ENCODE data around the gene TEDC1. TPM values are rescaled to one million over a fixed set of nuclear protein-coding genes. Genes with fewer than 3 reads are reported as not detected.

The TEDC1 gene
- total RNA-seq, 2 experiments from 2014 or later = 45.5 to 46.9 TPM

DNA sequence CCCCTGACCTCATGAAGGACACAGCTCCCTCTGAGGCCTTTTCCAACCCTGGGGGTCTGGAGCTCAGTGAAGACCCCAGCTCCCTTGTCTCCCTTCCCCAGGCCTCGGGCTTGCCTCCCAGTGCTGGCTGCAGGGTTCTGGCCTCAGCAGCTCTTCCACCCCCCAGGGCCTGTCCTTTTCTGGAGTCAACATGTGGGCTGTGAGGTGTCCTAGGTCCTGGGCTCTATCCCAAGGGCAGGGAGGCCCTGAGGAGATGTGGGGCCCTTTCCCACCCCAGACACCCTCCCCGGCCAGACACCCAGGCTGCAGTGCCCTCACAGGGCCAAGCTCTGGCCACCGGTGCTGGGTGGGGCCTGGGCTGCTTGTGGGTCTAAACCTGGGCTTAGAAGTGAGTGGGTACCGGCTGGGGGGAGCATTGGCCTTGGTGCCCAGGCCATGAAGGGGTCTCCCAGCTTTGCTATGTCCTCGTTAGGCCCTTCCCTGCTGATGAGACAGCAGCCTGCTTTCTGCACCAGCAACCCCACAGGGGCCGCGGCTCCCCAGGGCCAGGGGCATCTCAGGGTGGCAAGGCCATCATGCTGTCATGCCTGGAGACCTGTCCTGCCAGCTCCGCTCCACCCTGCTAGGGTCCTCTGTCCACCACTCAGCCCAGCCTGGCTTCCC lies 19.1 kb upstream of the TEDC1 start:
- CTCF ChIA-PET = interaction anchor here (0.6 to 2.8 kb wide), 4 partner anchors 9 to 101 kb away, joined by 3 to 17 read pairs (median 3); no protein-coding TSS in a partner anchor
- POLR2A ChIA-PET = interaction anchor here (1.3 kb wide), 1 partner anchor 15 kb away, joined by 3 read pairs; the partner anchor contains the start of gene CRIP1

DNA sequence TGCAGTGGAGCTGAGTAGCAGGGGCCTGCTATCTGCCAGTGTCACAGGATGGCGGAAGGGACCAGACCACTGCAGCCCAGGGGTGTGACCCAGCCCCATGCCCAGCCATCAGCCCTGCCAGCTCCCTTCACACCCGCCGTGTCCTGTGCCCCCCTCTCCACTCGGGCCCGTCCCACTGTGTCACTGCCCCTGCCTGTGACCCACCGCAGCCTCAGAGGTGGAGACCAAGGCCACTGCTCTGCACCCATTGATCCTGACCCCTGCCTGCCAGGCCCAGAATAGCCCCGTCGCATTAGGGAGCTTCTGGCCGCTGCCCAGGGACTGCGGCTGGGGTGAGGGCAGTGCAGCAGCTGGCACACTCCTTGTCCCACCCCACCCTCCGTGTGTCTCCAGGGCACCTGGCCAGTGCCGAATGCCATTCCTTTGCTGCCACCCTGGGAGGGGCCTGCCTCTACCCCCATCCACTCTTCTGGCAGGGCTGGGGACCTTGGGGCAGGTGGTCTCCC lies 18.5 kb upstream of the TEDC1 start:
- ChIA-PET POLR2A (no interaction called here), CTCF (interaction anchor here (1.3 to 2.8 kb wide), 3 partner anchors 8 to 101 kb away, joined by 3 to 17 read pairs (median 3); no protein-coding TSS in a partner anchor)

- ChIA-PET CTCF (interaction anchor here (1.2 to 2.8 kb wide), 3 partner anchors 8 to 17 kb away, joined by 3 to 17 read pairs (median 5); no protein-coding TSS in a partner anchor), POLR2A (no interaction called here)
Measured at GRCh38 chr14:105473033-105473676, 17.9 kb upstream of the TEDC1 start.

DNA sequence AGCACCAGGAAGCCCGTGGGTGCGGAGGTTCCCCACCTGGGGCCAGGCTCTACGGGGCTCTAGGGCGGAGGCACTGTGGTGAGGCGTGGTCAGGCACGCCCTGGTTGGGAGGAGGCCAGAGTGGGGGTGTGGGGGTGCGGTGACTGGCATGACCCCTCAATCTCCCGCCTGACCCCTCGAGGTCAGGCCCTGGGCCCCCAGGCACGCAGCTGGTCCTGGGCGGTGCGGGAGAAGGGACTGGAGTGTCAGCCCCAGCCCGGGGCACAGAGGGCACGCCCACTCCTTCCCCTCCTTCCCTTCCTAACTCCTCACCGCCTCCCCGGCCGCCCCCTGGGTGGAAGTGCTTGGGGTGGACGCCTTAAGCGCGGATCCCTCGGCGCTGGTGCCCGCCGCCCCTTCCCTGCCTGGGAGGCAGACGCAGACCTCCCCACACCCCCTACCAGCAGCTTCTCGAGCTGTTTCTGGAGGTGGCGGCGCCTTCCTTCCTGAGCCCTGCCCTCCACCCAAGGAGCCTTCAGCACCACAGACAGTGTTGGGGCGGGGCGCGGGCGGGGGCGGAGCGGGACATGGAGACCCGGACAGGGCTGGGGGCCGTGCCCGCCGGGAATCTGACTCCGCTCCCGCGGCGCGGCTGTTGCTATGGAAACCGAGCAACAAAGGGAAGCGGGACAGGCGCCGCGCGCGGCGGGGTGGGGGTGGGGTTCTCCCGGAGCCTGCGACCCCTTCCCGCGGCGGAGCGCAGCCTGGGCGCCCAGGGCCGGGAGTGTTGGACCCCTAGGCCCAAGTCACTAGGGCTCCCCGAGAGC lies 17.2 kb upstream of the TEDC1 start:
- ChIA-PET POLR2A (no interaction called here), CTCF (interaction anchor here (1.2 kb wide), 1 partner anchor 16 kb away, joined by 5 read pairs; no protein-coding TSS in a partner anchor)

DNA sequence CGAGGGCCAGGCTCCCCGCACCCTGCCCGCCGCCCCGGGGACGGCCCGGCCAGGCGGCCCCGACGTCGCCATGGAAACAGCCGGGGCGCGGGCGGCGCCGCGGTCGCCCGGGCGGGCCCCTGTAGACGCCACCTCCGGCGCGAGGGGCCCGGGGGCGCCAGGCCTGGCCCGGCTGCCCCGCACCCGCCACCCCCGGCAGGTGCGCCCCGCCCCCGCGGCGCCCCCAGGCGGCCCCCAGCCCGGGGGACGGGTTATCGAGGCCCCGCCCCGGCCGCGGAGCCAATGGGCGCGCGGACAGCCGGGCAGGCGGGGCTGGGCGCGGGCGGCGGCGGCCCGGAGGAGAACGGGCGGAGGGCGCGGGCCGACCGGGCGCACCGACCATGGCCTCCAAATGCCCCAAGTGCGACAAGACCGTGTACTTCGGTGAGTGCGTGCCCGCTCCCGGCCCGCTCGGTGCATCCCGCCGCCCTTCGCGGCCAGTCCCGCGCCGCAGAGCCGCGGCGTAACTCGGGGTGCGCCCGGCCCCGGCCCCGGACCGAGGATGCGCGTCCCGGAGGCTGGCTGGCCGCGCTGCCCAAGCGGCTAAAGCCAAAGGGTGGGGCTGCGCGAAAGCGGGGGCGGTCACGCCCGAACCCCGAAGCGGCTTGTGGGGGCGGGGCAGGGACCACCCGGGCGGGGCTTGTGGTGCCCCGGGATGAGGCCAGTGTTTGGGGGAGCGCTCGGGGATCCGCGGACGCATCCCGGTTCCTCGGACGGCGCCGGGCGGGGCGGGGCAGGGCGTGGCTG lies 16.4 kb upstream of the TEDC1 start, which contains the start of gene CRIP2:
CRIP2 (plus strand) TSS at position 339 of the 786 bp plus-strand sequence; CDS start at position 381, 42 bp downstream.
- CTCF ChIA-PET = interaction anchor here (1.2 kb wide), 1 partner anchor 15 kb away, joined by 5 read pairs; no protein-coding TSS in a partner anchor
- POLR2A ChIA-PET = no interaction called here

GRCh38 chr14:105475269-105476096 lies 15.6 kb upstream of the TEDC1 start:
- ChIA-PET CTCF (no interaction called here), POLR2A (no interaction called here)

- CTCF ChIA-PET = interaction anchor here (0.7 to 1.8 kb wide), 2 partner anchors 14 to 105 kb away, joined by 3 to 7 read pairs; no protein-coding TSS in a partner anchor
- POLR2A ChIA-PET = interaction anchor here (1.2 kb wide), 1 partner anchor 14 kb away, joined by 6 read pairs; no protein-coding TSS in a partner anchor
Measured at GRCh38 chr14:105476097-105476830, 14.8 kb upstream of the TEDC1 start.

DNA sequence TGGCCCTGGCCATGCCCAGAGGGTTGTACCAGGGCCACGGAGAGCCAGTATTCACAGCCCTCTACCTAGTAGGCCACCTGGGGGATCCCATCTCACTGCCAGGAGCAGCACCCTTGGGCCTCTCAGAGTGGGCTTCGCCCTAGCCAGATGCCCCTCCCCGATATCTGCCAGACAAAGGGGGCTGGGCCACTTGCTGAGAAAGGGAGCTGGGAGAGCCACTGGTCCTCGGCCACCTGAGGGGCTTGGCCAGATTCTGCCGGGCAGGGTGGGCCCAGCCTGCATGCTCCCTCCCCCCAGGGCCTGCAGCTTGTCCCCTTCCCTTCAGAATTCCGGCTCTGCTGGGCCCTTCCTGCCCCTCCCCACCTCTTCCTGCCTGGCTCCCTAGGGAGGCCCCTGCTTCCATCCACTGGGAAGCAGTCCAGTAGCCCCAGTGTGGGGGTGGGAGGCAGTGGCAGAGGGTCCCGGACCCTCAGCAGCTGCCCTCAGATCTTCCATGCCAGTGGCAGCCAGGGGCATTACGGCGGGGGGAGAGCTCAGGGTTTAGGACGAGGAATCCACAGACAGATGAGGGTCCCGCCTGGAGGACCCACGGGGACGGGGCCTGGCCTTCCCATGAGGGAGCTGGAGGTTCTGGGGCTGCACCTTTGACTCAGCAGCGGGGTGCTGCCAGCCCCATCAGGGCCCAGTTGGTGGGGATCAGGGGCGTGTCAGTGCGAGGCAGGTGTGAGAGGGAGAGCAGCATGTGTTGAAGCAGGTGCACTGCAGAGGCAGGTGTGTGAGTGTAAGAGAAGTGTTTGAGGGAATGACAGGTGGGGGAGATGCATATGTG lies 14.0 kb upstream of the TEDC1 start:
- CTCF ChIA-PET = interaction anchor here (0.7 to 1.8 kb wide), 2 partner anchors 13 to 106 kb away, joined by 3 to 7 read pairs; no protein-coding TSS in a partner anchor
- POLR2A ChIA-PET = interaction anchor here (1.2 kb wide), 1 partner anchor 13 kb away, joined by 6 read pairs; no protein-coding TSS in a partner anchor

- ChIA-PET POLR2A (no interaction called here), CTCF (interaction anchor here (1.8 kb wide), 1 partner anchor 12 kb away, joined by 7 read pairs; no protein-coding TSS in a partner anchor)
Measured at GRCh38 chr14:105477660-105478397, 13.2 kb upstream of the TEDC1 start.

- POLR2A ChIA-PET = no interaction called here
- CTCF ChIA-PET = no interaction called here
Measured at GRCh38 chr14:105478398-105479251, 12.4 kb upstream of the TEDC1 start.

- CTCF ChIA-PET = interaction anchor here (0.8 to 2.5 kb wide), 4 partner anchors 10 to 117 kb away, joined by 3 to 84 read pairs (median 4); partner anchors contain the start of gene TEDC1
- POLR2A ChIA-PET = no interaction called here
Measured at GRCh38 chr14:105479431-105480158, 11.5 kb upstream of the TEDC1 start.

GRCh38 chr14:105480199-105480746 lies 10.8 kb upstream of the TEDC1 start:
- POLR2A ChIA-PET = interaction anchor here (0.8 to 3.6 kb wide), 3 partner anchors 10 to 59 kb away, joined by 3 to 47 read pairs (median 4); partner anchors contain the start of gene TEDC1
- CTCF ChIA-PET = interaction anchor here (0.6 to 2.5 kb wide), 23 partner anchors 9 to 728 kb away, joined by 3 to 84 read pairs (median 3); partner anchors contain the start of genes BRF1, JAG2 and TEDC1

Measured in activated CD8-positive, alpha-beta memory T cell treated with anti-CD3 and anti-CD28 coated beads for 36 hours (primary cell).